GM23248 (cell line): Measurements from ENCODE around the gene EFCAB8.

Source experiments
- EZH2 ChIP-seq: fragments of 200-600 bp; sonication (generic); IDR thresholded peaks from 2 replicates; pipeline ENCODE4 v1.6.1; 2018; ENCODE audit warnings: antibody characterized with exemption, mild to moderate bottlenecking; ENCODE audit not compliant: insufficient read depth, poor library complexity, severe bottlenecking
- EZH2phosphoT487 ChIP-seq: fragments of 200-600 bp; sonication (generic); IDR thresholded peaks from 2 replicates; pipeline ENCODE4 v1.6.1; 2018; ENCODE audit warnings: antibody characterized with exemption, moderate library complexity, mild to moderate bottlenecking, low read depth; ENCODE audit not compliant: insufficient read depth

- TF ChIP-seq EZH2 (no peak), EZH2phosphoT487 (no peak)
Observed at GRCh38 chr20:32894711-32895355, 36.1 kb downstream of the EFCAB8 start.
